Neural crest cell (in vitro differentiated cells): ENCODE data around the gene ARFGEF3. TPM values are rescaled to one million over a fixed set of nuclear protein-coding genes. Genes with fewer than 3 reads are reported as not detected.

Experiments used
- DNase-seq: peaks from one replicate; pipeline ENCODE4 v3.0.0; 2021; ENCODE audit warnings: low read depth, mixed read lengths, low spot score
- H3K27ac Mint-ChIP-seq: one replicate; pipeline ENCODE4 v1.8.0; 2021; ENCODE audit warnings: mild to moderate bottlenecking, mixed read lengths; ENCODE audit not compliant: unreplicated experiment
- H3K27me3 Mint-ChIP-seq: 2 replicates; pipeline ENCODE4 v1.8.0; 2021; ENCODE audit warnings: low read depth, mild to moderate bottlenecking, mixed read lengths
- H3K36me3 Mint-ChIP-seq: 2 replicates; pipeline ENCODE4 v1.8.0; 2021; ENCODE audit warnings: low read depth, mild to moderate bottlenecking, mixed read lengths
- H3K4me1 Mint-ChIP-seq: 2 replicates; pipeline ENCODE4 v1.8.0; 2021; ENCODE audit warnings: mixed read lengths
- H3K4me3 Mint-ChIP-seq: one replicate; pipeline ENCODE4 v1.8.0; 2021; ENCODE audit warnings: mild to moderate bottlenecking, mixed read lengths
- H3K9me3 Mint-ChIP-seq: 2 replicates; pipeline ENCODE4 v1.8.0; 2021; ENCODE audit warnings: mixed read lengths
- total RNA-seq: library from RNA; stranded (reverse); gene quantifications from 2 replicates; pipeline ENCODE4 v1.2.1, GENCODE V29; 2021
- TF ChIP-seq, protein P1 (sequence below): fragments of 200-600 bp; sonication (generic); conservative IDR thresholded peaks from 2 replicates; pipeline ENCODE4 v1.5.0; 2021; ENCODE audit warnings: antibody characterized with exemption, mild to moderate bottlenecking

The ARFGEF3 gene
- total RNA-seq, 1 donor from 2014 or later, result 0.30 TPM

GRCh38 chr6:138241381-138241780 is 79.6 kb downstream of the ARFGEF3 start:
- TF ChIP-seq, protein P1, sequence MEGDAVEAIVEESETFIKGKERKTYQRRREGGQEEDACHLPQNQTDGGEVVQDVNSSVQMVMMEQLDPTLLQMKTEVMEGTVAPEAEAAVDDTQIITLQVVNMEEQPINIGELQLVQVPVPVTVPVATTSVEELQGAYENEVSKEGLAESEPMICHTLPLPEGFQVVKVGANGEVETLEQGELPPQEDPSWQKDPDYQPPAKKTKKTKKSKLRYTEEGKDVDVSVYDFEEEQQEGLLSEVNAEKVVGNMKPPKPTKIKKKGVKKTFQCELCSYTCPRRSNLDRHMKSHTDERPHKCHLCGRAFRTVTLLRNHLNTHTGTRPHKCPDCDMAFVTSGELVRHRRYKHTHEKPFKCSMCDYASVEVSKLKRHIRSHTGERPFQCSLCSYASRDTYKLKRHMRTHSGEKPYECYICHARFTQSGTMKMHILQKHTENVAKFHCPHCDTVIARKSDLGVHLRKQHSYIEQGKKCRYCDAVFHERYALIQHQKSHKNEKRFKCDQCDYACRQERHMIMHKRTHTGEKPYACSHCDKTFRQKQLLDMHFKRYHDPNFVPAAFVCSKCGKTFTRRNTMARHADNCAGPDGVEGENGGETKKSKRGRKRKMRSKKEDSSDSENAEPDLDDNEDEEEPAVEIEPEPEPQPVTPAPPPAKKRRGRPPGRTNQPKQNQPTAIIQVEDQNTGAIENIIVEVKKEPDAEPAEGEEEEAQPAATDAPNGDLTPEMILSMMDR, result no peak
- Mint-ChIP-seq H3K27ac (no peak overlapping the region), H3K36me3 (no peaks in the 10 kb centered on the region), H3K4me1 (no peaks in the 10 kb centered on the region), H3K27me3 (no peaks in the 10 kb centered on the region), H3K9me3 (no peaks in the 10 kb centered on the region), H3K4me3 (no peak overlapping the region)
- DNase-seq, result no peak

DNA sequence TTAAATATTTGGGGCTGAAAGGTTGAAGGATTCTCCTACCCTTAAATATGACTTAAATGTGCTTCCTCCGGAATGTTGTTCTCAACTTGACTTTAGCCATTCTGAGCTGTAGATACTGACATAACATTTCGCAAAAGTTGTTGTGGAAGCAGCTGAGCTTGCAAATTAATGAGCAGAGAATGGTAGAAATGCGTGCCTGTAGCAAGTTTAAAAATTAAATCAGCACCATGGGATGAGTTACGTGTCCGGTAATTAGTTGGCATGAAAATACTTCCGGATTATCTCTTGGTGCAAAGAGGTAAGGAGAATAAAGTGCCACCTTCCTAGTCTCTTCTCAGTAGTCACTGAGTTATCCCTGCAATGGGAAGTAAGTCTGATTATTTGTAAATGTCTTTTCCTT is 80.2 kb downstream of the ARFGEF3 start:
- TF ChIP-seq, protein P1, result no peak
- no peaks in the 10 kb centered on the region for H3K27me3 Mint-ChIP-seq
- H3K4me3 Mint-ChIP-seq, result no peak overlapping the region
- H3K9me3 Mint-ChIP-seq, result no peaks in the 10 kb centered on the region
- no peaks in the 10 kb centered on the region for H3K36me3 Mint-ChIP-seq
- H3K27ac Mint-ChIP-seq, result no peak overlapping the region
- H3K4me1 Mint-ChIP-seq, result no peaks in the 10 kb centered on the region
- no peak for DNase-seq

DNA sequence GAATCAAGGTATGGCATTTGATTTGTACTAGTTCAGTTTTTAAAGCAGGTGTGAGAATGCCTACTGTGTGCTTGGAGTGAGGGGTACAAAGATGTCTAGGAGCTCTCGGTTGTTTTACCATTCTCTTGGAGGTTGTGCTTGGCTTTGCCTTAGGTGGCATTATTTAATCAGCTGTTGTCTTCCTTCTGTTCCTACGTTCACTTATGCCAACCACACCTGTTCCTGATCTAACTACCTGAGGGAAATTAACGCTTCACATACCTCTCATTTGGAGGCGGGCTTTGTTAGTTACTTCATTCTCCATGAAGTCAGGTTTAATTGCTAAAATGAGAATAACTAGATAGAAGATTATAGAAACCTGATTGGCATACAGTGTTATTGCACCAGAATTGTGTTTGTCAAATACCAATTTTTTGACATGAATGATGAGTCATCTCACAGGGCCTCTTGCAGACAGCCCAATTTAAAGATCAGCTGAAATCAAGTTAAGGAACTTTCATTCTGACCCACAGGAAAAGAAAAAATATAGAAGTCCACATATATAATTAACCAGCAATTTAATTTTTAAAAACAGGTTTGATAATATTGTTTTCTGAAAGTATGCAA is 81.4 kb downstream of the ARFGEF3 start:
- H3K9me3 Mint-ChIP-seq, result no peaks in the 10 kb centered on the region
- no peaks in the 10 kb centered on the region for H3K36me3 Mint-ChIP-seq
- H3K4me1 Mint-ChIP-seq, result no peaks in the 10 kb centered on the region
- DNase-seq, result no peak
- H3K27ac Mint-ChIP-seq, result no peak overlapping the region
- no peaks in the 10 kb centered on the region for H3K27me3 Mint-ChIP-seq
- H3K4me3 Mint-ChIP-seq, result no peak overlapping the region
- TF ChIP-seq, protein P1, result no peak

GRCh38 chr6:138245751-138246150 is 84.0 kb downstream of the ARFGEF3 start:
- no peaks in the 10 kb centered on the region for H3K9me3 Mint-ChIP-seq
- no peaks in the 10 kb centered on the region for H3K4me1 Mint-ChIP-seq
- DNase-seq, result no peak
- no peaks in the 10 kb centered on the region for H3K27me3 Mint-ChIP-seq
- TF ChIP-seq, protein P1, result no peak
- no peak overlapping the region for H3K4me3 Mint-ChIP-seq
- no peaks in the 10 kb centered on the region for H3K36me3 Mint-ChIP-seq
- no peak overlapping the region for H3K27ac Mint-ChIP-seq

- TF ChIP-seq, protein P1, result no peak
- Mint-ChIP-seq H3K4me3 (no peak overlapping the region), H3K27me3 (no peaks in the 10 kb centered on the region), H3K36me3 (no peaks in the 10 kb centered on the region), H3K4me1 (no peaks in the 10 kb centered on the region), H3K27ac (no peak overlapping the region), H3K9me3 (no peaks in the 10 kb centered on the region)
- no peak for DNase-seq
Observed at GRCh38 chr6:138246650-138247440, 85.1 kb downstream of the ARFGEF3 start.
